Forelimb muscle (tissue), 1 donor: ENCODE results near the gene NAXE. TPM values are rescaled to one million over a fixed set of nuclear protein-coding genes. Genes with fewer than 3 reads are reported as not detected.

Source experiments
- polyA plus RNA-seq: library from polyadenylated mRNA; unstranded; fragments of 120-200 nt; gene quantifications from one replicate; pipeline ENCODE4 v1.2.1, GENCODE V29; 2013; ENCODE audit not compliant: insufficient read length

The NAXE gene
- polyA plus RNA-seq, 1 donor, result 26.2 TPM

Other genes with a start within 250 kb of the NAXE start
- not detected for gene RHBG, start 222.6 kb upstream of the NAXE start, polyA plus RNA-seq
- gene MEF2D, start 91.0 kb upstream of the NAXE start, polyA plus RNA-seq, result 78.6 TPM
- gene IQGAP3, start 19.2 kb upstream of the NAXE start, polyA plus RNA-seq, result 5.5 TPM
- gene TTC24, start 12.1 kb upstream of the NAXE start, polyA plus RNA-seq, result 0.32 TPM
- 30.5 TPM for gene GPATCH4, start 9.7 kb downstream of the NAXE start, polyA plus RNA-seq
- gene HAPLN2, start 27.6 kb downstream of the NAXE start, polyA plus RNA-seq, result 0.43 TPM
- 1.2 TPM for gene BCAN, start 50.3 kb downstream of the NAXE start, polyA plus RNA-seq
- gene NES, start 85.6 kb downstream of the NAXE start, polyA plus RNA-seq, result 945 TPM
- gene CRABP2, start 113.8 kb downstream of the NAXE start, polyA plus RNA-seq, result 349 TPM
- 20.7 TPM for gene METTL25B, start 136.7 kb downstream of the NAXE start, polyA plus RNA-seq
- gene ISG20L2, start 137.0 kb downstream of the NAXE start, polyA plus RNA-seq, result 23.3 TPM
- gene MRPL24, start 149.3 kb downstream of the NAXE start, polyA plus RNA-seq, result 63.5 TPM
- 134 TPM for gene HDGF, start 159.9 kb downstream of the NAXE start, polyA plus RNA-seq
- 65.4 TPM for gene PRCC, start 175.8 kb downstream of the NAXE start, polyA plus RNA-seq
- 0.39 TPM for gene SH2D2A, start 225.1 kb downstream of the NAXE start, polyA plus RNA-seq